Stomach (tissue), 4 donors: ENCODE results near the gene BCAS3.

Experiments
- EP300 ChIP-seq: sonication (generic); formaldehyde crosslinking; IDR thresholded peaks from one replicate; pipeline ENCODE4 v1.6.1; 2017; ENCODE audit warnings: antibody characterized with exemption
- TF ChIP-seq, protein P1 (sequence below), 7 experiments: fragments of 450-650 bp in 4 of 7; fragments of 200-600 bp in 3 of 7; sonication (generic) in 3 of 7; IDR thresholded peaks; one replicate each; pipeline ENCODE4 v1.5.1; 2016 to 2019; ENCODE audit warnings: antibody characterized with exemption in 7 of 7, control low read depth in 2 of 7, mild to moderate bottlenecking in 1 of 7

DNA sequence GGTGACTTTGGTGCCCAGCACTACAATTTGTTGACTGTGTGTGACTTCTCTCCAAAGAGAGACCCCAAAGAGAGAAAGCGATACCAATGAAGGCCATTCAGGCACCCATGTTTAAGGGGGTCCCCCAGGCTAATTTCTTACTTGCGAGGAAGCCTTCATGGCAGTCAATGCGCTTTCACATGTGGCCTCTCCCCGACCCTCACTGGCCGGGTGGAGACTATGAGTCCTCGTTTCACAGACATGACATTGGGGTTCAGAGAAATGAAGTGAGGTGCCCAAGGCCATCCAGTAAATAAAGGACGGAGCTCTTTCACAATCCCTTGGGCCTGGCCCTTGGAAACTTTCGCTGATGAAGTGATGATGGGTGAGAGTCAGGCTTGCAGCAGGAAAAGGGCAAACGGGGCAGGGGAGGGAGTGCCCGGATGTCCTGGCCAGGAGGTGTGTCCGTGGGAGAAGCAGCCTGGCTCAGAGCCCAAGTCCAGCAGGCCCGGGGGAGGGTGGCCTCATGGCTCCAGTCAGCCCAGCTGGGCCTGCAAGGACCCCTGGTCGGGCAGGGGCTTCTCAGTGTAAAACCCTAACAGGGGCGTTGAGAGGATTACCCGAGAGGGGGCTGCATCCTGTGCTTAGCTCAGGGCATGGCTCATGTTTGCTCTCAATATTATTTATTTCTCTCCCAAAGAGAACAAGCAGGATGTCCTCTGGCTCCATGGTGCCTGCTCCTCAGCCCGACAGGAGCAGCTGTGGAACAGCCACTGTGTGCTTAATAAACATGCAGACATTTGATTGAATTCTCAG, 736.7 kb downstream of the BCAS3 start:
- TF ChIP-seq, protein P1, sequence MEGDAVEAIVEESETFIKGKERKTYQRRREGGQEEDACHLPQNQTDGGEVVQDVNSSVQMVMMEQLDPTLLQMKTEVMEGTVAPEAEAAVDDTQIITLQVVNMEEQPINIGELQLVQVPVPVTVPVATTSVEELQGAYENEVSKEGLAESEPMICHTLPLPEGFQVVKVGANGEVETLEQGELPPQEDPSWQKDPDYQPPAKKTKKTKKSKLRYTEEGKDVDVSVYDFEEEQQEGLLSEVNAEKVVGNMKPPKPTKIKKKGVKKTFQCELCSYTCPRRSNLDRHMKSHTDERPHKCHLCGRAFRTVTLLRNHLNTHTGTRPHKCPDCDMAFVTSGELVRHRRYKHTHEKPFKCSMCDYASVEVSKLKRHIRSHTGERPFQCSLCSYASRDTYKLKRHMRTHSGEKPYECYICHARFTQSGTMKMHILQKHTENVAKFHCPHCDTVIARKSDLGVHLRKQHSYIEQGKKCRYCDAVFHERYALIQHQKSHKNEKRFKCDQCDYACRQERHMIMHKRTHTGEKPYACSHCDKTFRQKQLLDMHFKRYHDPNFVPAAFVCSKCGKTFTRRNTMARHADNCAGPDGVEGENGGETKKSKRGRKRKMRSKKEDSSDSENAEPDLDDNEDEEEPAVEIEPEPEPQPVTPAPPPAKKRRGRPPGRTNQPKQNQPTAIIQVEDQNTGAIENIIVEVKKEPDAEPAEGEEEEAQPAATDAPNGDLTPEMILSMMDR (IDR thresholded peaks at IDR 0.05), result no peak
- TF ChIP-seq EP300, result no peak
